H1 (cell line): ENCODE results near the gene SAPCD1. TPM values are rescaled to one million over a fixed set of nuclear protein-coding genes. Genes with fewer than 3 reads are reported as not detected.

ENCODE experiments used
- CTCF ChIA-PET: fragments of 300-600 bp; sonication (Branson Sonifier 250); formaldehyde crosslinking; loops from one replicate; lab custom pipeline; 2021; ENCODE audit not compliant: partially characterized antibody; lab: Charles Lee
- POLR2A ChIA-PET: fragments of 300-600 bp; sonication (Branson Sonifier 250); formaldehyde crosslinking; loops from one replicate; lab custom pipeline; 2021; ENCODE audit warnings: inconsistent platforms; ENCODE audit not compliant: partially characterized antibody; lab: Charles Lee
- DNase-seq, 2 experiments: peaks; one replicate each; pipeline versions ENCODE4 v3.0.0 to v3.0.0-alpha.2; 2010 to 2022; ENCODE audit warnings: low spot score in 2 of 2, low read depth in 1 of 2, mixed read lengths in 1 of 2
- FAIRE-seq: peaks from 2 replicates; lab custom pipeline; 2011; peaks lifted over from hg19 to GRCh38; lab: Jason Lieb, UNC
- H2AFZ ChIP-seq: 2 replicates; pipeline ENCODE4 v1.8.1; 2012; ENCODE audit warnings: low read length, inconsistent platforms
- H2AK5ac ChIP-seq: 2 replicates; pipeline ENCODE4 v1.6.1; 2013; ENCODE audit warnings: low read depth, low read length
- H2BK120ac ChIP-seq: replicated peaks from 2 replicates; pipeline ENCODE3; 2013; ENCODE audit warnings: low read depth, low read length, inconsistent platforms
- H2BK12ac ChIP-seq: 2 replicates; pipeline ENCODE4 v1.6.1; 2013; ENCODE audit warnings: low read depth, low read length
- H2BK15ac ChIP-seq: 2 replicates; pipeline ENCODE4 v1.6.1; 2013; ENCODE audit warnings: low read length
- H2BK20ac ChIP-seq: 2 replicates; pipeline ENCODE4 v1.6.1; 2013; ENCODE audit warnings: low read length
- H2BK5ac ChIP-seq: 2 replicates; pipeline ENCODE4 v1.6.1; 2013; ENCODE audit warnings: low read depth, low read length
- H3K14ac ChIP-seq: 2 replicates; pipeline ENCODE4 v1.6.1; 2013; ENCODE audit warnings: inconsistent platforms; ENCODE audit not compliant: insufficient read length
- H3K18ac ChIP-seq: 2 replicates; pipeline ENCODE4 v1.6.1; 2013; ENCODE audit warnings: low read length; ENCODE audit errors: extremely low read depth
- H3K23ac ChIP-seq: 2 replicates; pipeline ENCODE4 v1.6.1; 2013; ENCODE audit warnings: inconsistent platforms; ENCODE audit not compliant: insufficient read length
- H3K23me2 ChIP-seq: 2 replicates; pipeline ENCODE4 v1.6.1; 2013; ENCODE audit warnings: low read depth, low read length
- H3K27ac ChIP-seq: 2 replicates; pipeline ENCODE4 v1.6.1; 2011; ENCODE audit warnings: low read depth, low read length, inconsistent platforms
- H3K27me3 ChIP-seq, 4 experiments: replicated peaks in 1 of 4; 1 replicate in 1 of 4; 2 replicates in 3 of 4; pipeline versions ENCODE4 v1.6.1 to v1.8.1; 2011 to 2013; ENCODE audit warnings: low read length in 3 of 4, mild to moderate bottlenecking in 3 of 4, inconsistent platforms in 2 of 4, mixed read lengths in 2 of 4, moderate library complexity in 1 of 4; ENCODE audit not compliant: control insufficient read depth in 3 of 4, insufficient read depth in 3 of 4; ENCODE audit errors: extremely low read depth in 1 of 4
- H3K36me3 ChIP-seq, 4 experiments: 2 replicates each; pipeline versions ENCODE4 v1.6.1 to v1.8.1; 2011 to 2013; ENCODE audit warnings: mild to moderate bottlenecking in 4 of 4, low read length in 3 of 4, moderate library complexity in 2 of 4, control low read depth in 1 of 4, inconsistent platforms in 1 of 4; ENCODE audit not compliant: insufficient read depth in 4 of 4, control insufficient read depth in 2 of 4
- H3K4ac ChIP-seq: replicated peaks from 2 replicates; pipeline ENCODE3; 2013; ENCODE audit warnings: low read length, low read depth, mixed read lengths, inconsistent platforms; ENCODE audit not compliant: insufficient read length
- H3K4me1 ChIP-seq, 4 experiments: replicated peaks in 1 of 4; 1 replicate in 1 of 4; 2 replicates in 3 of 4; pipeline versions ENCODE4 v1.6.1 to v1.8.1; 2011 to 2013; ENCODE audit warnings: low read length in 3 of 4, inconsistent platforms in 2 of 4, mixed read lengths in 1 of 4; ENCODE audit not compliant: insufficient read depth in 4 of 4, control insufficient read depth in 3 of 4
- H3K4me2 ChIP-seq, 2 experiments: 2 replicates each; pipeline versions ENCODE4 v1.6.1 to v1.8.1; 2011 to 2013; ENCODE audit warnings: low read depth in 2 of 2, low read length in 2 of 2, control low read depth in 1 of 2, inconsistent platforms in 1 of 2, mild to moderate bottlenecking in 1 of 2; ENCODE audit not compliant: insufficient read depth in 1 of 2
- H3K4me3 ChIP-seq, 4 experiments: fragments of 200-600, 300-600 bp in 1 of 4; sonication (generic), shearing (Covaris generic), sonication (Bioruptor Twin) in 1 of 4; 2 replicates each; pipeline versions ENCODE4 v1.5.1 to v1.8.1; 2011 to 2016; ENCODE audit warnings: low read length in 4 of 4, low read depth in 3 of 4, control low read depth in 2 of 4, inconsistent platforms in 2 of 4, mild to moderate bottlenecking in 2 of 4, mixed read lengths in 1 of 4, moderate library complexity in 1 of 4; ENCODE audit not compliant: insufficient read depth in 2 of 4; ENCODE audit errors: extremely low read depth in 1 of 4
- H3K56ac ChIP-seq: replicated peaks from 2 replicates; pipeline ENCODE3; 2013; ENCODE audit warnings: low read depth, mild to moderate bottlenecking, mixed read lengths, low read length, inconsistent platforms; ENCODE audit not compliant: insufficient read length
- H3K79me1 ChIP-seq: 2 replicates; pipeline ENCODE4 v1.6.1; 2013; ENCODE audit warnings: low read depth, low read length, control low read depth
- H3K79me2 ChIP-seq, 2 experiments: 2 replicates each; pipeline versions ENCODE4 v1.6.1 to v1.8.1; 2012 to 2013; ENCODE audit warnings: low read length in 2 of 2, mild to moderate bottlenecking in 2 of 2, inconsistent platforms in 1 of 2; ENCODE audit not compliant: insufficient read depth in 2 of 2, control insufficient read depth in 1 of 2
- H3K9ac ChIP-seq, 4 experiments: replicated peaks in 1 of 4; 1 replicate in 1 of 4; 2 replicates in 3 of 4; pipeline versions ENCODE4 v1.6.1 to v1.8.1; 2011 to 2013; ENCODE audit warnings: low read depth in 3 of 4, low read length in 3 of 4, control low read depth in 2 of 4, mild to moderate bottlenecking in 2 of 4, moderate library complexity in 2 of 4, inconsistent platforms in 1 of 4; ENCODE audit errors: extremely low read depth in 1 of 4
- H3K9me3 ChIP-seq, 2 experiments: 2 replicates each; pipeline versions ENCODE4 v1.6.1 to v1.8.1; 2012 to 2013; ENCODE audit warnings: mild to moderate bottlenecking in 2 of 2, moderate library complexity in 2 of 2, control low read depth in 1 of 2, inconsistent platforms in 1 of 2, low read depth in 1 of 2, low read length in 1 of 2, mixed read lengths in 1 of 2; ENCODE audit not compliant: insufficient read depth in 2 of 2
- H4K20me1 ChIP-seq, 2 experiments: replicated peaks in 1 of 2; 2 replicates each; pipeline versions ENCODE3 to v1.8.1; 2011 to 2013; ENCODE audit warnings: inconsistent platforms in 2 of 2, low read length in 2 of 2, mild to moderate bottlenecking in 1 of 2; ENCODE audit not compliant: insufficient read depth in 2 of 2, control insufficient read depth in 1 of 2
- H4K5ac ChIP-seq: 2 replicates; pipeline ENCODE4 v1.6.1; 2013; ENCODE audit warnings: low read length, low read depth, mixed read lengths, inconsistent platforms; ENCODE audit not compliant: insufficient read length
- H4K8ac ChIP-seq: 2 replicates; pipeline ENCODE4 v1.8.0; 2013; ENCODE audit warnings: mild to moderate bottlenecking, moderate library complexity, low read length, inconsistent platforms; ENCODE audit not compliant: insufficient read depth; ENCODE audit errors: extremely low read depth
- H4K91ac ChIP-seq: replicated peaks from 2 replicates; pipeline ENCODE3; 2013; ENCODE audit warnings: low read length, mixed read lengths, inconsistent platforms; ENCODE audit not compliant: insufficient read length
- CBX5 ChIP-seq: fragments of 300-800, 300-1000 bp; sonication (generic); IDR thresholded peaks from 2 replicates; pipeline ENCODE4 v1.7.1; 2016; ENCODE audit warnings: antibody characterized with exemption, low read length, low read depth
- GTF2F1 ChIP-seq: IDR thresholded peaks from 2 replicates; pipeline ENCODE4 v1.6.1; 2012; ENCODE audit warnings: low read depth, low read length, improper control_type of control experiment, borderline replicate concordance
- HDAC6 ChIP-seq: IDR thresholded peaks from one replicate; pipeline ENCODE4 v1.7.1; 2012; ENCODE audit warnings: low read depth, mild to moderate bottlenecking, inconsistent platforms, low read length, moderate library complexity
- KDM4A ChIP-seq: IDR thresholded peaks from one replicate; pipeline ENCODE4 v1.7.1; 2012; ENCODE audit warnings: low read depth, mild to moderate bottlenecking, moderate library complexity, low read length, inconsistent platforms; ENCODE audit not compliant: severe bottlenecking
- POLR2A ChIP-seq, 2 experiments: IDR thresholded peaks; 1 replicate in 1 of 2; 2 replicates in 1 of 2; pipeline ENCODE4 v1.6.1; 2011; ENCODE audit warnings: low read depth in 2 of 2, low read length in 2 of 2, mild to moderate bottlenecking in 2 of 2; ENCODE audit errors: control extremely low read depth in 1 of 2
- SUZ12 ChIP-seq: fragments of 200-600 bp; sonication (generic); IDR thresholded peaks from 2 replicates; pipeline ENCODE4 v1.6.1; 2012; ENCODE audit warnings: mild to moderate bottlenecking, inconsistent platforms, low read length, moderate library complexity, mixed read lengths
- TAF7 ChIP-seq: optimal IDR thresholded peaks from 2 replicates; pipeline ENCODE3; 2011; ENCODE audit warnings: low read depth, mild to moderate bottlenecking, inconsistent platforms, low read length, moderate library complexity, borderline replicate concordance
- TCF12 ChIP-seq: IDR thresholded peaks from 2 replicates; pipeline ENCODE4 v1.6.1; 2011; ENCODE audit warnings: low read depth, mild to moderate bottlenecking, low read length
- ZNF274 ChIP-seq: IDR thresholded peaks from 2 replicates; pipeline ENCODE4 v1.7.0; 2012; ENCODE audit warnings: low read length, borderline replicate concordance; ENCODE audit errors: extremely low read depth
- WGBS, 2 experiments: shearing (Covaris generic) in 1 of 2; methylation state at CpG; one replicate each; pipeline versions ENCODE4 v1.1.6 to v1.1.7; 2013 to 2015; ENCODE audit warnings: low lambda C conversion rate in 2 of 2, mixed read lengths in 2 of 2, inconsistent platforms in 1 of 2, low coverage in 1 of 2, missing lambda C conversion rate in 1 of 2; ENCODE audit not compliant: insufficient replicate concordance in 2 of 2, insufficient coverage in 1 of 2, insufficient read length in 1 of 2; ENCODE audit errors: extremely low coverage in 1 of 2, missing lambda C conversion rate in 1 of 2; 5-methylcytosine and 5-hydroxymethylcytosine counted together
- polyA plus RNA-seq, 7 experiments: library from polyadenylated mRNA; depleted of rRNA in 3 of 7; stranded (reverse) in 5 of 7; unstranded in 2 of 7; fragments of >200 nt in 5 of 7; fragments of 200-250 nt in 2 of 7; gene quantifications; 1 replicate in 5 of 7; 2 replicates in 1 of 7; 4 replicates in 1 of 7; pipeline versions ENCODE4 v1.2.1 to v1.2.3, GENCODE V29; 2011 to 2013; ENCODE audit warnings: missing spikeins in 2 of 7, mixed read lengths in 2 of 7
- total RNA-seq: library from RNA; stranded (reverse); fragmentation: NEBNext Ultra II Directional; extraction: Animal tissue kit (Norgen Biotek cat#: 25700); gene quantifications from 2 replicates; pipeline ENCODE4 v1.2.1, GENCODE V29; 2021
- TF ChIP-seq, protein P1 (sequence below): IDR thresholded peaks from 2 replicates; pipeline ENCODE4 v1.6.1; 2012; ENCODE audit warnings: low read length, inconsistent platforms

The SAPCD1 gene
- total and polyA plus RNA-seq, 2 of the 8 experiments (the other 6 are each of a cell fraction or from before 2014, with no cell fraction given), result 3.1 to 5.9 TPM

DNA sequence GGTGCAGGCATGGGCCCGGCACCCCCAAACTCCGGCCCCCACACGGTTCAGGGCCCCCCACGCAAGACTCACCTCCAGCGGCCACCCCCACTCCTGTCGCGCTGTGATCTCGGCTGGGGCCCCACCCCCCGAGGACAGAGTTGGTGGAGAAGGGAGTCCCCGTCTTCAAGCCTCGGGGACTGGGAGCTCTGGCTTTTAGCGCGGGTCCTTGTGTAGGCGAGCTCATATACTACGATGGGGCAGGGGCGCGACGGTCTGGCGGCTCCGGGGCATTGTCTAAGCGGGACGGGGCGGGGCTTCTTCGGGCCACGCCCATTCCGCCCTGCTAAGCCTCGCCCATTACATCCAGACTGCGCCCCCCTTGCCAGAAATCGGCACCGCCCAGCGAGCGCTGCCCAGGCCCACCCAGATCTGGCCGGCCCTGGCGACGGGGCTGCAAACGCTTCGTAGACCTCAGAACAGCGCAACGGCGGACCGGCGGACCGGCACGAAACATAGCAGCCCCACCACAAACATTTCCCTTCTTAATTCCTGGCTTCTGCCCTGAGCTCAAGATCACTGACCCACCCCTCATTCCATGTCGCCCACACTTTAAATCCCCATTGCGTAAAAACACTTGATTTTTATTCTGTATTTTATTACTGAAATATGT, 32.4 kb upstream of the SAPCD1 start:
- Histone ChIP-seq H3K14ac (no peak overlapping the region), H3K18ac (no peak overlapping the region; the same call in 1 of the 2 replicates), H3K23ac (no peak overlapping the region), H3K23me2 (peaks cover 6% of the 10 kb centered on the region; the same call in 1 of the 2 replicates), H2BK5ac (no peak overlapping the region; the same call in 1 of the 2 replicates), H3K9ac (peak overlapping the region; percentile 62 to 75 (median 71); a peak in 6 of 7 replicates), H2BK20ac (no peak overlapping the region), H4K5ac (peak overlapping the region; percentile 84), H4K20me1 (peaks cover 4 to 5% of the 10 kb centered on the region in 2 experiments), H3K36me3 (peaks cover 10 to 40% (median 33%) of the 10 kb centered on the region in 4 experiments), H3K56ac (peak overlapping the region; percentile 87), H3K79me2 (peaks cover 0 to 12% of the 10 kb centered on the region in 2 experiments; a peak in 2 of 4 replicates), H3K9me3 (no peaks in the 10 kb centered on the region), H3K4me1 (peaks cover 10 to 19% (median 11%) of the 10 kb centered on the region in 4 experiments), H4K91ac (peak overlapping the region; percentile 27), H2BK12ac (0 out of 2 replicates have a peak overlapping the region, but pooled peaks have one; percentile 92), H3K4me2 (peak overlapping the region; percentile 31 to 90), H3K79me1 (peaks cover 11% of the 10 kb centered on the region; the same call in 1 of the 2 replicates), H3K27me3 (no peaks in the 10 kb centered on the region), H3K27ac (peak overlapping the region; percentile 49; the same call in 1 of the 2 replicates), H3K4ac (peak overlapping the region; percentile 63), H2BK120ac (no peak overlapping the region), H2AK5ac (no peak overlapping the region), H3K4me3 (peak overlapping the region; percentile 56 to 91 (median 83)), H2BK15ac (no peak overlapping the region), H4K8ac (peak overlapping the region; percentile 86; the same call in 1 of the 2 replicates), H2AFZ (no peak overlapping the region)
- WGBS, 2 experiments, result 6% methylated on average over 40 of the region's 46 CpGs; no CpG with 5 or more reads in 1 of the 2 experiments
- ChIA-PET POLR2A (interaction anchor here (0.6 to 4.2 kb wide), 38 partner anchors 9 to 1242 kb away, joined by 3 to 57 read pairs (median 5); partner anchors contain the start of genes ABHD16A, ATP6V1G2, BAG6 and C6orf47), CTCF (interaction anchor here (0.6 to 8.9 kb wide), 31 partner anchors 10 to 230 kb away, joined by 3 to 89 read pairs (median 5); partner anchors contain the start of genes ABHD16A, C6orf47, LSM2 and LY6G5C)
- FAIRE-seq (no peak), DNase-seq (peak; percentile 84 to 96)
- TF ChIP-seq HDAC6 (no peak), TAF7 (peak; percentile 57), GTF2F1 (no peak), TCF12 (no peak), CBX5 (no peak), SUZ12 (no peak), POLR2A (IDR thresholded peaks at IDR 0.05; ENCODE audit: control extremely low read depth in 1 of 2, low read depth in 2 of 2, low read length in 2 of 2) (peak in 1 of 2 experiments; percentile 59; a peak in 1 of 3 replicates), KDM4A (peak; percentile 59), ZNF274 (no peak)
- TF ChIP-seq, protein P1, sequence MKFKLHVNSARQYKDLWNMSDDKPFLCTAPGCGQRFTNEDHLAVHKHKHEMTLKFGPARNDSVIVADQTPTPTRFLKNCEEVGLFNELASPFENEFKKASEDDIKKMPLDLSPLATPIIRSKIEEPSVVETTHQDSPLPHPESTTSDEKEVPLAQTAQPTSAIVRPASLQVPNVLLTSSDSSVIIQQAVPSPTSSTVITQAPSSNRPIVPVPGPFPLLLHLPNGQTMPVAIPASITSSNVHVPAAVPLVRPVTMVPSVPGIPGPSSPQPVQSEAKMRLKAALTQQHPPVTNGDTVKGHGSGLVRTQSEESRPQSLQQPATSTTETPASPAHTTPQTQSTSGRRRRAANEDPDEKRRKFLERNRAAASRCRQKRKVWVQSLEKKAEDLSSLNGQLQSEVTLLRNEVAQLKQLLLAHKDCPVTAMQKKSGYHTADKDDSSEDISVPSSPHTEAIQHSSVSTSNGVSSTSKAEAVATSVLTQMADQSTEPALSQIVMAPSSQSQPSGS, result no peak
